Fibroblast of lung (primary cell): Measurements from ENCODE around the gene ARHGEF16.

Experiments used
- EZH2 ChIP-seq: IDR thresholded peaks from 2 replicates; pipeline ENCODE4 v1.5.1; 2012; ENCODE audit warnings: low read length, control low read depth, mild to moderate bottlenecking; ENCODE audit errors: missing control alignments
- TF ChIP-seq, protein P1 (sequence below), 2 donors: IDR thresholded peaks in 1 of 2; conservative IDR thresholded peaks in 1 of 2; 1 replicate in 1 of 2; 2 replicates in 1 of 2; pipeline ENCODE4 v1.5.1; 2011 to 2012; ENCODE audit warnings: low read length in 2 of 2, control low read depth in 1 of 2, inconsistent platforms in 1 of 2, low read depth in 1 of 2, mild to moderate bottlenecking in 1 of 2

- TF ChIP-seq, protein P1, sequence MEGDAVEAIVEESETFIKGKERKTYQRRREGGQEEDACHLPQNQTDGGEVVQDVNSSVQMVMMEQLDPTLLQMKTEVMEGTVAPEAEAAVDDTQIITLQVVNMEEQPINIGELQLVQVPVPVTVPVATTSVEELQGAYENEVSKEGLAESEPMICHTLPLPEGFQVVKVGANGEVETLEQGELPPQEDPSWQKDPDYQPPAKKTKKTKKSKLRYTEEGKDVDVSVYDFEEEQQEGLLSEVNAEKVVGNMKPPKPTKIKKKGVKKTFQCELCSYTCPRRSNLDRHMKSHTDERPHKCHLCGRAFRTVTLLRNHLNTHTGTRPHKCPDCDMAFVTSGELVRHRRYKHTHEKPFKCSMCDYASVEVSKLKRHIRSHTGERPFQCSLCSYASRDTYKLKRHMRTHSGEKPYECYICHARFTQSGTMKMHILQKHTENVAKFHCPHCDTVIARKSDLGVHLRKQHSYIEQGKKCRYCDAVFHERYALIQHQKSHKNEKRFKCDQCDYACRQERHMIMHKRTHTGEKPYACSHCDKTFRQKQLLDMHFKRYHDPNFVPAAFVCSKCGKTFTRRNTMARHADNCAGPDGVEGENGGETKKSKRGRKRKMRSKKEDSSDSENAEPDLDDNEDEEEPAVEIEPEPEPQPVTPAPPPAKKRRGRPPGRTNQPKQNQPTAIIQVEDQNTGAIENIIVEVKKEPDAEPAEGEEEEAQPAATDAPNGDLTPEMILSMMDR (conservative IDR thresholded peaks at IDR 0.05 in 1 of 2, IDR thresholded peaks at IDR 0.05 in 1 of 2; ENCODE audit: low read depth in 1 of 2, low read length in 2 of 2): no peak
- TF ChIP-seq EZH2: no peak
Measured at GRCh38 chr1:3506943-3507342, 52.5 kb downstream of the ARHGEF16 start.
